Measurements from ENCODE around the gene MKI67. TPM values are rescaled to one million over a fixed set of nuclear protein-coding genes. Genes with fewer than 3 reads are reported as not detected.

Gene MKI67
- total and polyA plus RNA-seq, 9 of the 15 experiments (the other 6 are each of a cell fraction or from before 2014, with no cell fraction given), result 11.8 to 86.5 (median 36.0) TPM

GRCh38 chr10:128150045-128150493, 23.8 kb upstream of the MKI67 start:
- peaks cover 0 to 13% of the 10 kb centered on the region in 2 experiments; a peak in 2 of 5 replicates for H3K4me1 ChIP-seq (replicated peaks in 1 of 2; ENCODE audit: control insufficient read depth in 2 of 2, insufficient read depth in 2 of 2, low read length in 2 of 2)
- ChIA-PET POLR2A (no interaction called here), CTCF (ENCODE audit: low intra/inter-chr PET ratio) (interaction anchor here (1.2 to 3.0 kb wide), 3 partner anchors 72 to 115 kb away, joined by 3 to 14 read pairs (median 7); no protein-coding TSS in a partner anchor)
- peak overlapping the region in 1 of 2 experiments; percentile 81; a peak in 2 of 4 replicates for H3K9ac ChIP-seq (ENCODE audit: insufficient read depth in 1 of 2, low read depth in 2 of 2, low read length in 2 of 2)
- FAIRE-seq (no peak), ATAC-seq (peak; percentile 99), DNase-seq (ENCODE audit: extremely low read depth in 1 of 4, low spot score in 3 of 4) (peak; percentile 80 to 91 (median 90))
- no peaks in the 10 kb centered on the region for H4K20me1 ChIP-seq (replicated peaks; ENCODE audit: control insufficient read depth, insufficient read depth, low read length)
- peak overlapping the region; percentile 76 for H3K4me2 ChIP-seq (ENCODE audit: insufficient read depth, low read length)
- in situ Hi-C loops (cut with MboI) (no loop called here), intact Hi-C loops (cut with micrococcal nuclease) (loop anchor here (1.0 kb wide), 1 partner anchor 72 kb away; no protein-coding TSS in a partner anchor)
- H2AFZ ChIP-seq (ENCODE audit: low read depth, low read length), result peak overlapping the region; percentile 59
- no peaks in the 10 kb centered on the region for H3K36me3 ChIP-seq (ENCODE audit: control insufficient read depth, insufficient read depth, low read length)
- H3K9me3 ChIP-seq (replicated peaks; ENCODE audit: control insufficient read depth, insufficient read depth, low read depth, low read length), result no peaks in the 10 kb centered on the region
- peaks cover 2 to 19% of the 10 kb centered on the region in 2 experiments; a peak in 3 of 5 replicates for H3K27me3 ChIP-seq (ENCODE audit: control insufficient read depth in 2 of 2, insufficient read depth in 2 of 2, low read length in 2 of 2)
- H3K4me3 ChIP-seq, result peak overlapping the region; percentile 45
- no peaks in the 10 kb centered on the region for H3K79me2 ChIP-seq (ENCODE audit: control insufficient read depth, insufficient read depth, low read length)
- no peak overlapping the region for H3K27ac ChIP-seq (ENCODE audit: extremely low read depth, low read depth, low read length)
- 2% methylated on average over 27 of the region's 53 CpGs for WGBS (ENCODE audit: insufficient coverage, low coverage, missing lambda C conversion rate)
- H3K9me1 ChIP-seq (ENCODE audit: control insufficient read depth, insufficient read depth, low read length), result no peaks in the 10 kb centered on the region
- BruUV-seq (replicated peaks), result no TSS peak
- TF ChIP-seq COPS2 (conservative IDR thresholded peaks at IDR 0.05), result no peak
- TF ChIP-seq ARHGAP35 (IDR thresholded peaks at IDR 0.05; ENCODE audit: partially characterized antibody), result no peak
- no peak for TF ChIP-seq GATAD2A (IDR thresholded peaks at IDR 0.05)
- TF ChIP-seq CHD2 (IDR thresholded peaks at IDR 0.05; ENCODE audit: low read depth, low read length), result peak; percentile 68
- TF ChIP-seq ZNF354B (CRISPR knock-in tag; IDR thresholded peaks at IDR 0.05), result no peak
- TF ChIP-seq, protein P1, sequence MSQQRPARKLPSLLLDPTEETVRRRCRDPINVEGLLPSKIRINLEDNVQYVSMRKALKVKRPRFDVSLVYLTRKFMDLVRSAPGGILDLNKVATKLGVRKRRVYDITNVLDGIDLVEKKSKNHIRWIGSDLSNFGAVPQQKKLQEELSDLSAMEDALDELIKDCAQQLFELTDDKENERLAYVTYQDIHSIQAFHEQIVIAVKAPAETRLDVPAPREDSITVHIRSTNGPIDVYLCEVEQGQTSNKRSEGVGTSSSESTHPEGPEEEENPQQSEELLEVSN (IDR thresholded peaks at IDR 0.05; ENCODE audit: borderline replicate concordance in 1 of 2, extremely low read depth in 1 of 2, insufficient read depth in 1 of 2, insufficient read length in 1 of 2, low read depth in 1 of 2, low read length in 1 of 2, poor library complexity in 1 of 2, severe bottlenecking in 1 of 2), result peak in 1 of 2 experiments; percentile 48
- TF ChIP-seq MYC (IDR thresholded peaks at IDR 0.05; ENCODE audit: low read depth, low read length), result peak; percentile 78
- no peak for TF ChIP-seq MYC (CRISPR knock-in tag; IDR thresholded peaks at IDR 0.05; ENCODE audit: borderline replicate concordance, low read depth)
- TF ChIP-seq, protein P2, sequence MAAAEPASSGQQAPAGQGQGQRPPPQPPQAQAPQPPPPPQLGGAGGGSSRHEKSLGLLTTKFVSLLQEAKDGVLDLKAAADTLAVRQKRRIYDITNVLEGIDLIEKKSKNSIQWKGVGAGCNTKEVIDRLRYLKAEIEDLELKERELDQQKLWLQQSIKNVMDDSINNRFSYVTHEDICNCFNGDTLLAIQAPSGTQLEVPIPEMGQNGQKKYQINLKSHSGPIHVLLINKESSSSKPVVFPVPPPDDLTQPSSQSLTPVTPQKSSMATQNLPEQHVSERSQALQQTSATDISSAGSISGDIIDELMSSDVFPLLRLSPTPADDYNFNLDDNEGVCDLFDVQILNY (CRISPR knock-in tag; IDR thresholded peaks at IDR 0.05), result no peak
- peak; percentile 30; the same call in 1 of the 2 replicates for TF ChIP-seq CREM (IDR thresholded peaks at IDR 0.05; ENCODE audit: low read depth)
- TF ChIP-seq NR4A1 (CRISPR knock-in tag; IDR thresholded peaks at IDR 0.05), result no peak
- 0 out of 2 replicates have a peak, but pooled peaks have one; percentile 24 for TF ChIP-seq NR4A1 (tag; IDR thresholded peaks at IDR 0.05)
- peak; percentile 76 for TF ChIP-seq VEZF1 (CRISPR knock-in tag; IDR thresholded peaks at IDR 0.05)
- TF ChIP-seq DNMT1 (IDR thresholded peaks at IDR 0.05), result no peak
- TF ChIP-seq NONO (IDR thresholded peaks at IDR 0.05; ENCODE audit: low read depth in 2 of 2, low read length in 1 of 2), result peak in 1 of 2 experiments; percentile 59; a peak in 1 of 4 replicates
- no peak for TF ChIP-seq FOXJ3 (CRISPR knock-in tag; IDR thresholded peaks at IDR 0.05)
- no peak for TF ChIP-seq ZBTB43 (CRISPR knock-in tag; IDR thresholded peaks at IDR 0.05)
- TF ChIP-seq SMC3 (conservative IDR thresholded peaks at IDR 0.05; ENCODE audit: insufficient read depth, low read depth, low read length), result peak; percentile 87
- no peak for TF ChIP-seq CREBBP (IDR thresholded peaks at IDR 0.05; ENCODE audit: low read depth, low read length)

Data from K562 (cell line).